ENCODE measurements around the gene KIRREL2.

KIRREL2 gene

GRCh38 chr19:35897706-35898451 lies 41.2 kb downstream of the KIRREL2 start:
- POLR2A ChIA-PET: interaction anchor here (0.5 to 1.2 kb wide), 3 partner anchors 11 to 116 kb away, joined by 3 to 5 read pairs (median 3); partner anchors contain the start of gene ALKBH6
- H3K36me3 ChIP-seq (ENCODE audit: control insufficient read depth in 4 of 4, insufficient read depth in 4 of 4, low read length in 3 of 4): peaks cover 0 to 54% (median 32%) of the 10 kb centered on the region in 4 experiments
- peak overlapping the region in 1 of 2 experiments; percentile 94 for H3K27ac ChIP-seq (ENCODE audit: insufficient read depth in 1 of 2, low read depth in 1 of 2, low read length in 2 of 2, poor library complexity in 1 of 2, severe bottlenecking in 2 of 2)
- CTCF ChIA-PET: interaction anchor here (0.8 to 3.1 kb wide), 5 partner anchors 11 to 35 kb away, joined by 3 to 20 read pairs (median 6); no protein-coding TSS in a partner anchor
- H3K4me3 ChIP-seq (ENCODE audit: control insufficient read depth in 1 of 7, extremely low read depth in 1 of 7, insufficient read depth in 4 of 7, low read depth in 2 of 7, low read length in 6 of 7): peak overlapping the region in 6 of 7 experiments; percentile 72 to 90 (median 85)
- 98% methylated on average over 9 of the region's 13 CpGs for WGBS (ENCODE audit: insufficient coverage)
- no peaks in the 10 kb centered on the region for H3K27me3 ChIP-seq (replicated peaks in 2 of 5; ENCODE audit: control insufficient read depth in 4 of 5, insufficient read depth in 5 of 5, low read length in 4 of 5)
- no peaks in the 10 kb centered on the region for H3K9me3 ChIP-seq (ENCODE audit: control extremely low read depth in 1 of 5, control insufficient read depth in 4 of 5, insufficient read depth in 2 of 5, low read depth in 1 of 5, low read length in 4 of 5)
- DNase-seq: no peak
- peaks cover 10 to 41% (median 37%) of the 10 kb centered on the region in 4 experiments for H3K4me1 ChIP-seq (ENCODE audit: control extremely low read depth in 1 of 4, control insufficient read depth in 4 of 4, insufficient read depth in 4 of 4, low read length in 3 of 4)

- H3K4me3 ChIP-seq (ENCODE audit: control insufficient read depth in 1 of 7, extremely low read depth in 1 of 7, insufficient read depth in 4 of 7, low read depth in 2 of 7, low read length in 6 of 7): peak overlapping the region; percentile 72 to 90 (median 84)
- H3K4me1 ChIP-seq (ENCODE audit: control extremely low read depth in 1 of 4, control insufficient read depth in 4 of 4, insufficient read depth in 4 of 4, low read length in 3 of 4): peaks cover 10 to 46% (median 43%) of the 10 kb centered on the region in 4 experiments
- peaks cover 0 to 48% (median 29%) of the 10 kb centered on the region in 4 experiments for H3K36me3 ChIP-seq (ENCODE audit: control insufficient read depth in 4 of 4, insufficient read depth in 4 of 4, low read length in 3 of 4)
- WGBS (ENCODE audit: insufficient coverage): 17% methylated on average over 14 of the region's 17 CpGs
- DNase-seq: no peak
- H3K27me3 ChIP-seq (replicated peaks in 2 of 5; ENCODE audit: control insufficient read depth in 4 of 5, insufficient read depth in 5 of 5, low read length in 4 of 5): no peaks in the 10 kb centered on the region
- H3K27ac ChIP-seq (ENCODE audit: insufficient read depth in 1 of 2, low read depth in 1 of 2, low read length in 2 of 2, poor library complexity in 1 of 2, severe bottlenecking in 2 of 2): peak overlapping the region; percentile 91 to 94
- ChIA-PET CTCF (interaction anchor here (0.8 to 3.1 kb wide), 4 partner anchors 11 to 34 kb away, joined by 3 to 20 read pairs (median 4); no protein-coding TSS in a partner anchor), POLR2A (interaction anchor here (1.2 kb wide), 1 partner anchor 11 kb away, joined by 5 read pairs; no protein-coding TSS in a partner anchor)
- no peaks in the 10 kb centered on the region for H3K9me3 ChIP-seq (ENCODE audit: control extremely low read depth in 1 of 5, control insufficient read depth in 4 of 5, insufficient read depth in 2 of 5, low read depth in 1 of 5, low read length in 4 of 5)
These were observed 41.7 kb downstream of the KIRREL2 start for GRCh38 chr19:35898499-35898809.

- WGBS (ENCODE audit: insufficient coverage): 0% methylated on average over 24 of the region's 43 CpGs
- CTCF ChIA-PET: no interaction called here
- H3K36me3 ChIP-seq (ENCODE audit: control insufficient read depth in 4 of 4, insufficient read depth in 4 of 4, low read length in 3 of 4): peaks cover 0 to 36% (median 23%) of the 10 kb centered on the region in 4 experiments
- DNase-seq: peak; percentile 80 to 92 (median 91)
- POLR2A ChIA-PET: interaction anchor here (1.1 to 2.1 kb wide), 4 partner anchors 10 to 31 kb away, joined by 3 to 15 read pairs (median 7); no protein-coding TSS in a partner anchor
- H3K27ac ChIP-seq (ENCODE audit: insufficient read depth in 1 of 2, low read depth in 1 of 2, low read length in 2 of 2, poor library complexity in 1 of 2, severe bottlenecking in 2 of 2): peak overlapping the region; percentile 91 to 94
- peaks cover 12 to 59% (median 55%) of the 10 kb centered on the region in 4 experiments for H3K4me1 ChIP-seq (ENCODE audit: control extremely low read depth in 1 of 4, control insufficient read depth in 4 of 4, insufficient read depth in 4 of 4, low read length in 3 of 4)
- H3K9me3 ChIP-seq (ENCODE audit: control extremely low read depth in 1 of 5, control insufficient read depth in 4 of 5, insufficient read depth in 2 of 5, low read depth in 1 of 5, low read length in 4 of 5): no peaks in the 10 kb centered on the region
- H3K4me3 ChIP-seq (ENCODE audit: control insufficient read depth in 1 of 7, extremely low read depth in 1 of 7, insufficient read depth in 4 of 7, low read depth in 2 of 7, low read length in 6 of 7): peak overlapping the region; percentile 72 to 90 (median 84)
- H3K27me3 ChIP-seq (replicated peaks in 2 of 5; ENCODE audit: control insufficient read depth in 4 of 5, insufficient read depth in 5 of 5, low read length in 4 of 5): no peaks in the 10 kb centered on the region
These were observed 43.0 kb downstream of the KIRREL2 start for GRCh38 chr19:35899547-35900214.

GRCh38 chr19:35901055-35901644 lies 44.4 kb downstream of the KIRREL2 start:
- ChIA-PET POLR2A (interaction anchor here (0.6 to 2.1 kb wide), 5 partner anchors 8 to 30 kb away, joined by 3 to 15 read pairs (median 5); no protein-coding TSS in a partner anchor), CTCF (interaction anchor here (0.9 kb wide), 1 partner anchor 13 kb away, joined by 3 read pairs; no protein-coding TSS in a partner anchor)
- Histone ChIP-seq H3K4me1 (ENCODE audit: control extremely low read depth in 1 of 4, control insufficient read depth in 4 of 4, insufficient read depth in 4 of 4, low read length in 3 of 4) (peaks cover 15 to 69% (median 64%) of the 10 kb centered on the region in 4 experiments), H3K4me3 (ENCODE audit: control insufficient read depth in 1 of 7, extremely low read depth in 1 of 7, insufficient read depth in 4 of 7, low read depth in 2 of 7, low read length in 6 of 7) (peak overlapping the region in 6 of 7 experiments; percentile 72 to 90 (median 85)), H3K27ac (ENCODE audit: insufficient read depth in 1 of 2, low read depth in 1 of 2, low read length in 2 of 2, poor library complexity in 1 of 2, severe bottlenecking in 2 of 2) (peak overlapping the region; percentile 91 to 94), H3K27me3 (replicated peaks in 2 of 5; ENCODE audit: control insufficient read depth in 4 of 5, insufficient read depth in 5 of 5, low read length in 4 of 5) (no peaks in the 10 kb centered on the region), H3K36me3 (ENCODE audit: control insufficient read depth in 4 of 4, insufficient read depth in 4 of 4, low read length in 3 of 4) (peaks cover 0 to 26% (median 13%) of the 10 kb centered on the region in 4 experiments), H3K9me3 (ENCODE audit: control extremely low read depth in 1 of 5, control insufficient read depth in 4 of 5, insufficient read depth in 2 of 5, low read depth in 1 of 5, low read length in 4 of 5) (no peaks in the 10 kb centered on the region)
- WGBS (ENCODE audit: insufficient coverage): no CpG with 5 or more reads among the region's 2 CpGs
- DNase-seq: no peak

- POLR2A ChIA-PET: no interaction called here
- peak; percentile 53 to 95 (median 92) for DNase-seq
These were observed 45.3 kb downstream of the KIRREL2 start, which contains the start of gene HCST for GRCh38 chr19:35901854-35902661. TSS of gene HCST (plus strand) at chr19:35902529. CDS start at chr19:35902594, 65 bp downstream.

GRCh38 chr19:35902870-35903475 lies 46.3 kb downstream of the KIRREL2 start:
- Histone ChIP-seq H3K36me3 (ENCODE audit: control insufficient read depth in 4 of 4, insufficient read depth in 4 of 4, low read length in 3 of 4) (peaks cover 0 to 8% (median 0%) of the 10 kb centered on the region in 4 experiments), H3K4me3 (ENCODE audit: control insufficient read depth in 1 of 7, extremely low read depth in 1 of 7, insufficient read depth in 4 of 7, low read depth in 2 of 7, low read length in 6 of 7) (peak overlapping the region; percentile 16 to 90 (median 84)), H3K27me3 (replicated peaks in 2 of 5; ENCODE audit: control insufficient read depth in 4 of 5, insufficient read depth in 5 of 5, low read length in 4 of 5) (no peaks in the 10 kb centered on the region), H3K4me1 (ENCODE audit: control extremely low read depth in 1 of 4, control insufficient read depth in 4 of 4, insufficient read depth in 4 of 4, low read length in 3 of 4) (peaks cover 15 to 82% (median 70%) of the 10 kb centered on the region in 4 experiments), H3K27ac (ENCODE audit: insufficient read depth in 1 of 2, low read depth in 1 of 2, low read length in 2 of 2, poor library complexity in 1 of 2, severe bottlenecking in 2 of 2) (peak overlapping the region; percentile 80 to 94), H3K9me3 (ENCODE audit: control extremely low read depth in 1 of 5, control insufficient read depth in 4 of 5, insufficient read depth in 2 of 5, low read depth in 1 of 5, low read length in 4 of 5) (no peaks in the 10 kb centered on the region)
- WGBS (ENCODE audit: insufficient coverage): 68% methylated on average over 7 of the region's 10 CpGs
- ChIA-PET CTCF (interaction anchor here (1.2 to 3.1 kb wide), 2 partner anchors 9 to 23 kb away, joined by 3 to 11 read pairs; no protein-coding TSS in a partner anchor), POLR2A (interaction anchor here (1.0 kb wide), 2 partner anchors 21 to 28 kb away, joined by 4 read pairs; no protein-coding TSS in a partner anchor)
- no peak for DNase-seq

More at GRCh38 chr19:35901854-35902661, 45.3 kb downstream of the KIRREL2 start, which contains the start of gene HCST:
- peak within 1 kb of the TSS; percentile 80 to 94 for H3K27ac ChIP-seq (ENCODE audit: insufficient read depth in 1 of 2, low read depth in 1 of 2, low read length in 2 of 2, poor library complexity in 1 of 2, severe bottlenecking in 2 of 2)
- 0% methylated on average over 6 of the region's 6 CpGs for WGBS (ENCODE audit: insufficient coverage)
- peaks cover 0 to 17% (median 5%) of the 10 kb centered on the region in 4 experiments for H3K36me3 ChIP-seq (ENCODE audit: control insufficient read depth in 4 of 4, insufficient read depth in 4 of 4, low read length in 3 of 4)
- CTCF ChIA-PET: no interaction called here
- peaks cover 15 to 77% (median 65%) of the 10 kb centered on the region in 4 experiments for H3K4me1 ChIP-seq (ENCODE audit: control extremely low read depth in 1 of 4, control insufficient read depth in 4 of 4, insufficient read depth in 4 of 4, low read length in 3 of 4)
- no peaks in the 10 kb centered on the region for H3K9me3 ChIP-seq (ENCODE audit: control extremely low read depth in 1 of 5, control insufficient read depth in 4 of 5, insufficient read depth in 2 of 5, low read depth in 1 of 5, low read length in 4 of 5)
- H3K4me3 ChIP-seq (ENCODE audit: control insufficient read depth in 1 of 7, extremely low read depth in 1 of 7, insufficient read depth in 4 of 7, low read depth in 2 of 7, low read length in 6 of 7): peak within 1 kb of the TSS; percentile 16 to 90 (median 84)
- no peaks in the 10 kb centered on the region for H3K27me3 ChIP-seq (replicated peaks in 2 of 5; ENCODE audit: control insufficient read depth in 4 of 5, insufficient read depth in 5 of 5, low read length in 4 of 5)

All from common myeloid progenitor, CD34-positive (primary cell).